HL-60 (cell line): ENCODE results near the gene IL2RA.

Experiments used
- CTCF ChIP-seq: IDR thresholded peaks from one replicate; pipeline ENCODE4 v1.5.1; 2011; ENCODE audit warnings: low read length, control low read depth, inconsistent platforms; ENCODE audit not compliant: insufficient read depth
- GABPA ChIP-seq: IDR thresholded peaks from 2 replicates; pipeline ENCODE4 v1.6.1; 2012; ENCODE audit warnings: low read depth
- POLR2AphosphoS5 ChIP-seq: IDR thresholded peaks from 2 replicates; pipeline ENCODE4 v1.6.1; 2012; ENCODE audit warnings: low read depth
- REST ChIP-seq: IDR thresholded peaks from 2 replicates; pipeline ENCODE4 v1.6.1; 2012; ENCODE audit warnings: low read depth; ENCODE audit not compliant: insufficient replicate concordance

DNA sequence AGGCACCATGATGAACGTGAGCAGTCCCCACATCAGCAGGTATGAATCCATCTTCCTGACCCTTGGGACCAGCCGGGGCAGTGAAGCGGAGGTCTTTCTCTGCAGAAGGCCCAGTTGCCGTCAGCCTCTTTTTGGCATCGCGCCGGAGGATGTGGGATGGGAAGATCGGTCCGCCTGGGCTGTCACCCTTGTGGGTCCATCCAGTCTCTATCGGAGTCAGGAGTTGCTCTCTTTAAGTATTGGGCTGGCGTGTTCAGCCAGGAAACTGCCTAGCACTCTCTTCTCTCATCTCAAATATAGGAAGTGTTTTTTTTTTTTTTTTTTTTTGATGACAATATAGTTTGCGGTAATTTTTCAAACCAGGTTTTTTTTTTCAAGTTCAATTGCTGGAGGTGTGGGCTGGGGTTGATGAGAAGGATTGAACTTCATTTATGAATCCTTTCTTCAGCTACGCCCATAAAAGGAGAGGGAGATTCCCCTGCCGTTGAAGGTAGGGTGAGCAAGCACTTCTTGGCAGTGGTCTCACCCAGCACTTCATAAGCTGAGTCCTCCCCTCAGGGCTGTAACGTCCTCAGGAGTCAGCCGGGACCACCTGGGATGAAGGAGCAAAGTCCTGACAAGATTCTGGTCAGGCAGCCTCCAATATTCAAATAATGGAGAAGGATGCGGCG lies at the start of gene IL2RA:
- no peak for TF ChIP-seq CTCF
- TF ChIP-seq POLR2AphosphoS5, result no peak
- TF ChIP-seq REST, result no peak
- TF ChIP-seq GABPA, result no peak
